Activated CD4-positive, alpha-beta T cell treated with anti-CD3 and anti-CD28 coated beads, Interleukin-2, Interleukin-6, amounts not matched to agents 100 ng/mL and 50 ng/mL, durations not matched to agents 16 hours and 8 hours (primary cell): ENCODE results near the gene CTBP2.

Experiments
- DNase-seq: peaks from one replicate; pipeline ENCODE4 v3.0.0-alpha.2; 2020

The CTBP2 gene

GRCh38 chr10:125016611-125017202 lies 143.7 kb downstream of the CTBP2 start:
- DNase-seq = no peak

GRCh38 chr10:125016123-125016522 lies 144.2 kb downstream of the CTBP2 start:
- no peak for DNase-seq

GRCh38 chr10:125015356-125015944 lies 144.9 kb downstream of the CTBP2 start:
- DNase-seq = peak; percentile 20

- no peak for DNase-seq
These were observed 145.5 kb downstream of the CTBP2 start for GRCh38 chr10:125014836-125015355.

- DNase-seq = no peak
These were observed 146.1 kb downstream of the CTBP2 start for GRCh38 chr10:125014086-125014830.

- no peak for DNase-seq
These were observed 146.9 kb downstream of the CTBP2 start for GRCh38 chr10:125013529-125013872.

GRCh38 chr10:125012851-125013528 lies 147.4 kb downstream of the CTBP2 start:
- no peak for DNase-seq

GRCh38 chr10:125011926-125012705 lies 148.2 kb downstream of the CTBP2 start:
- DNase-seq = no peak

GRCh38 chr10:125011171-125011925 lies 149.0 kb downstream of the CTBP2 start:
- DNase-seq = no peak

- no peak for DNase-seq
These were observed 150.0 kb downstream of the CTBP2 start for GRCh38 chr10:125010362-125010761.

- no peak for DNase-seq
These were observed 150.7 kb downstream of the CTBP2 start for GRCh38 chr10:125009661-125010161.

GRCh38 chr10:125008689-125009638 lies 151.4 kb downstream of the CTBP2 start:
- no peak for DNase-seq

GRCh38 chr10:125007436-125007835 lies 152.9 kb downstream of the CTBP2 start:
- DNase-seq = no peak

GRCh38 chr10:125006921-125007426 lies 153.4 kb downstream of the CTBP2 start:
- DNase-seq = no peak

GRCh38 chr10:125006188-125006680 lies 154.1 kb downstream of the CTBP2 start:
- DNase-seq = no peak

- DNase-seq = no peak
These were observed 154.8 kb downstream of the CTBP2 start for GRCh38 chr10:125005312-125006187.

GRCh38 chr10:125004571-125005311 lies 155.6 kb downstream of the CTBP2 start:
- no peak for DNase-seq

- no peak for DNase-seq
These were observed 156.4 kb downstream of the CTBP2 start for GRCh38 chr10:125003901-125004467.
